IPS-18a (cell line): ENCODE measurements around the gene ISYNA1.

ENCODE experiments used
- H3K27ac ChIP-seq: one replicate; pipeline ENCODE4 v1.5.1; 2013; ENCODE audit warnings: low read length
- H3K27me3 ChIP-seq: one replicate; pipeline ENCODE4 v1.6.1; 2013; ENCODE audit warnings: mild to moderate bottlenecking, low read length; ENCODE audit not compliant: control insufficient read depth, insufficient read depth
- H3K36me3 ChIP-seq: one replicate; pipeline ENCODE4 v1.6.1; 2013; ENCODE audit warnings: low read depth, low read length; ENCODE audit not compliant: control insufficient read depth
- H3K4me1 ChIP-seq: one replicate; pipeline ENCODE4 v1.6.1; 2013; ENCODE audit warnings: low read depth, low read length; ENCODE audit not compliant: control insufficient read depth
- H3K4me3 ChIP-seq: one replicate; pipeline ENCODE4 v1.5.1; 2013; ENCODE audit warnings: low read length
- H3K9ac ChIP-seq: one replicate; pipeline ENCODE4 v1.6.1; 2013; ENCODE audit warnings: mild to moderate bottlenecking, low read length, moderate library complexity
- H3K9me3 ChIP-seq: one replicate; pipeline ENCODE4 v1.6.1; 2013; ENCODE audit warnings: low read depth, low read length; ENCODE audit not compliant: control insufficient read depth

Gene ISYNA1

GRCh38 chr19:18437491-18438330 is at the start of gene ISYNA1:
Gene ISYNA1 (minus strand): TSS chr19:18438133. CDS start chr19:18437979, 154 bp downstream.
- Histone ChIP-seq H3K9me3 (no peaks in the 10 kb centered on the region), H3K4me3 (peak within 1 kb of the TSS; percentile 67), H3K27me3 (no peaks in the 10 kb centered on the region), H3K9ac (peak within 1 kb of the TSS; percentile 50), H3K27ac (no peak within 1 kb of the TSS), H3K36me3 (peaks cover 12% of the 10 kb centered on the region), H3K4me1 (peaks cover 16% of the 10 kb centered on the region)

DNA sequence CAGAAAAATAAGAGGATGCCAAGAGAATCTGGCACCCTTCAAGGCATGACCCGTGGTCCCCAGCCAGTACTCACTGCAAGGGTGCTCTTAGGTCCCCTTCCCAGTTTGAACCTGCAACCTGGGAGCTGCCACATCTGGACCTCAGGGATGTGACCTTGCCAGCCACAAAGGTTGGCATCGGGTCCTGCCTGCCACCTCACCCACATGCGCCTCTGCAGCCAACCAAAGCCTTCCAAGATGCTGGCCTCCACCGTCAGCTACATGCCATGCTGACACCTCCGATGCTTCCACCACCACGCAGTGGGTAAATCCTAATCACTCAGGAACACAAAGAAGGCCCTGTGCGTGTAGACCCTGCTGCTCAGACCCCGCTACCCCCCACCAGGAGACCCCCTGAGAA is 48.8 kb upstream of the ISYNA1 start:
- Histone ChIP-seq H3K27me3 (no peaks in the 10 kb centered on the region), H3K9me3 (no peaks in the 10 kb centered on the region), H3K27ac (no peak overlapping the region), H3K9ac (no peak overlapping the region), H3K4me3 (no peak overlapping the region), H3K4me1 (no peaks in the 10 kb centered on the region), H3K36me3 (no peaks in the 10 kb centered on the region)

DNA sequence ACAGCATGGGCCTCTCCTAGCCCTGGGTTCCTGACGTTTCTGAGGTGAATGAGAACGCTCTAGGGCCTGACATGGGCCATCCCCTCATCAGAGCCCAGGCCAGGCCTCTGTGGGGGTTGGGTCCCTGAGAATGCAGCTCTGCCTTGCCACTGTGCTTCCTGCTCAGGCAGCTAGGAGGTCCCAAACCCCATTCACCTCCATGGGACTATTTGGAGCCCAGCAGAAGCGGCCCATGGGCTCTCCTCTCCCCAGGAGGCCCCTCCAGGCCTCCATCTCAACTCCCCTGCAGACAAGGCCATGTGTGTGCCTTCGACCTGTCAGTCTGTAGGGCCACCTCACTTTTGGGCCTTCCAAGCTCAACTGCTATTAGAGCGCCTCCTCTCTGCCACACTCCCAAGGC is 47.1 kb upstream of the ISYNA1 start:
- H3K4me1 ChIP-seq = no peaks in the 10 kb centered on the region
- H3K4me3 ChIP-seq = no peak overlapping the region
- H3K27me3 ChIP-seq = no peaks in the 10 kb centered on the region
- H3K27ac ChIP-seq = no peak overlapping the region
- H3K9ac ChIP-seq = no peak overlapping the region
- H3K36me3 ChIP-seq = no peaks in the 10 kb centered on the region
- no peaks in the 10 kb centered on the region for H3K9me3 ChIP-seq

GRCh38 chr19:18483119-18483890 is 45.4 kb upstream of the ISYNA1 start:
- no peak overlapping the region for H3K27ac ChIP-seq
- H3K4me1 ChIP-seq = no peaks in the 10 kb centered on the region
- no peak overlapping the region for H3K4me3 ChIP-seq

DNA sequence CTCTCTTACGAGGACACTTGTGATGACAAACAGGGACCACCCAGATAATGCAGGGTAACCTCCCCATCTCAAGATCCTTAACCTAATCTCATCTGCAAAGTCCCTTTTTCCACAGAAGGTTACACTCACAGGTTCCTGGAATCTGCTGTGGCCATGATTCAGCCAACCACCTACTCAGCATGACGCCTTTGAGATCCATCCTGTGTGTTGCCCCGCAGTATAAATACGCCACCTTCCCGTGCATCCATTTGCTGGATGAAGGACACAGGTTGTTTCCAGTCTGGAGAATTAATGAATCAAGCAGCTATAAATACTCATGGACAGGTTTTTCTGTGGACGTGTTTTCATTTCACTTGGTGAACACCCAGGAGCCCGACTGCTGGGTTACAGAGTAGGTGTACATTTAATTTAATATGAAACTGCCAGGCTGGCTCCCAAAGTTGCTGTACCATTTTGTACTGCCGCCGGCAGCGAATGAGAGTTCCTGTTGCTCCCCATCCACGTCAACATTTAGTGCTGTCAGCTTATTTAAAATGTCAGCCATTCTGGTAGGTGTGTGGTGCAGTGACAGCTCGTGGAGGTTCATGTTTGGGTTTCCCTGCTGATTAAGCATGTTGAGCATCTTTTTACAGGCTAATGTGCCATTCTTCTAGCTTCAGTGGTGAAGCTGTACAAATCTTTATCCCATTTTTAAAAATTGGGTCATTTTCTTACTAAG is 43.7 kb upstream of the ISYNA1 start:
- Histone ChIP-seq H3K9me3 (no peaks in the 10 kb centered on the region), H3K4me1 (no peaks in the 10 kb centered on the region), H3K9ac (no peak overlapping the region), H3K27me3 (no peaks in the 10 kb centered on the region), H3K36me3 (no peaks in the 10 kb centered on the region), H3K27ac (no peak overlapping the region), H3K4me3 (no peak overlapping the region)

More at GRCh38 chr19:18483119-18483890, 45.4 kb upstream of the ISYNA1 start:
- Histone ChIP-seq H3K9ac (no peak overlapping the region), H3K27me3 (no peaks in the 10 kb centered on the region), H3K9me3 (no peaks in the 10 kb centered on the region), H3K36me3 (no peaks in the 10 kb centered on the region)

DNA sequence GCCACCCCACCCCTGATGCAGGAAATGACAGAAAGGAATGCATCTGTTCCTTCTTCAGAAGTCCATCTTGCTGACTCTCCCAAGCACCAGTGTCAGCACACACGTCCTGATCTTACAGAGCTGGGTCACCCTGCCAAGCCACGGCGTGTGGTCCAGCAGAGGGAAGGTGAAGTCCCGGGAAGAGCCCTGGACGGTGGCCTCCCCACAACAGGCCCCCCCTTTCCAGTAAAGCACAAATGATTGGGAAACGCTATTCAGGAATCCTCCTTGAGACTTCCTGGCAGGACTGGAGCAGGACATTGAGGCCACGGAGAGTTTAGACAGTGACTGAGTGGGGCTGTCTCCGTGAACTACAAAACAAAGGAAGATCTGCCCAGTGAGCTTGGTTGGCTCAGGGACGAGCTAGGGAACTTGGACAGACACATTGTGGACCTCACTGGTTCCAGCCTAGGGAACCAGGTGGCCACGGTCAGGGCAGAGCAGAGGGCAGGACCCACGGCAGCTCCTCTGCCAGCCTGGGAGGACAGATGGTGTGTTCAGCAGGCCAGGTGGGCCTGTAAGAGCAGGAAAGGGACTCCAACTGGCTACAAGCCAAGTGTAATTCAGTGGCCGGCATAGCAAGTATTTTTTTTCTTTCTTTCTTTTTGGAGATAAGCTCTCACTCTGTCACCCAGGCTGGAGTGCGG is 42.2 kb upstream of the ISYNA1 start:
- H3K9ac ChIP-seq = no peak overlapping the region
- H3K9me3 ChIP-seq = no peaks in the 10 kb centered on the region
- no peak overlapping the region for H3K4me3 ChIP-seq
- no peaks in the 10 kb centered on the region for H3K27me3 ChIP-seq
- no peaks in the 10 kb centered on the region for H3K36me3 ChIP-seq
- no peak overlapping the region for H3K27ac ChIP-seq
- no peaks in the 10 kb centered on the region for H3K4me1 ChIP-seq

DNA sequence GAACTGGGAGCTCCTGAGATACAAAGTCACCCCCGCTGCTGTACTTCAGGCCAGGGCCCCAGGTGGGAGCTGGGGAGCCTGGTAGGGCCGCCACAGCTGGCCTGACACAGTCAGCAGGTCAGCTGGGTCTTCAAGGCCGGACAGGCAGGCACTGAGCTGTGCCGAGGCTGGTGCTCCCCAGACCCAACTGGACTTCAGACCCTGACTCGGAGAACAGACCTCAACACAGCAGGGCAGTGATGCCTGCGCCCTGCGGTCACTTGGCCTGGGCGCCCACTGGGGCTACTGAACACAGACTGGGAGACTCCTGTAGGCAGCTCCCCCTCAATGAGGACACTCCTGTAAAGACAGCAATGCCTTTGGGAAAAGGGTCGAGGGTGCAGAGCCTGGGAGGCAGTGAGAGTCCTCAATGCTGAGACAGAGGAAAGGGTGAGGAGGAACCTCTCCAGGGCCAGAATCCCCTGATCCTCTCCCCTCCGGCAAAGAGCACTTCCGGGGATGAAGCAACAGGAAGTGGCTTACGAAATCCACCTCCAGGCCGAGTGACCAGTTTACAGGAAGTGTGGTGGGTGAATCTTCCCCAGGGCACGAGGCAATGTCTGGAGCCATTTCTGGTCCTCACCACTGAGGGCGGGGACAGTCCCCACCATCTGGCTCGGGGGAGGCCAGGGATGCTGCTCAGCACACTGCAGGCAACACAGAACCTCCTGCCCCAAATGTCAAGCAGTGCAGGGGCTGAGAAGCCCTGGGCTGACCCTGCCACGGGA is 40.8 kb upstream of the ISYNA1 start:
- no peaks in the 10 kb centered on the region for H3K9me3 ChIP-seq
- no peaks in the 10 kb centered on the region for H3K36me3 ChIP-seq
- H3K27ac ChIP-seq = no peak overlapping the region
- H3K4me1 ChIP-seq = no peaks in the 10 kb centered on the region
- no peaks in the 10 kb centered on the region for H3K27me3 ChIP-seq
- H3K9ac ChIP-seq = no peak overlapping the region
- no peak overlapping the region for H3K4me3 ChIP-seq

- no peak overlapping the region for H3K9ac ChIP-seq
- no peaks in the 10 kb centered on the region for H3K4me1 ChIP-seq
- H3K4me3 ChIP-seq = no peak overlapping the region
Measured at GRCh38 chr19:18477974-18478373, 40.0 kb upstream of the ISYNA1 start.

GRCh38 chr19:18477042-18477779 is 39.3 kb upstream of the ISYNA1 start:
- H3K4me3 ChIP-seq = no peak overlapping the region
- H3K27ac ChIP-seq = no peak overlapping the region
- no peaks in the 10 kb centered on the region for H3K36me3 ChIP-seq
- H3K9me3 ChIP-seq = no peaks in the 10 kb centered on the region
- no peak overlapping the region for H3K9ac ChIP-seq
- H3K4me1 ChIP-seq = no peaks in the 10 kb centered on the region
- H3K27me3 ChIP-seq = no peaks in the 10 kb centered on the region

More at GRCh38 chr19:18477974-18478373, 40.0 kb upstream of the ISYNA1 start:
- Histone ChIP-seq H3K27me3 (no peaks in the 10 kb centered on the region), H3K9me3 (no peaks in the 10 kb centered on the region), H3K27ac (no peak overlapping the region), H3K36me3 (no peaks in the 10 kb centered on the region)

DNA sequence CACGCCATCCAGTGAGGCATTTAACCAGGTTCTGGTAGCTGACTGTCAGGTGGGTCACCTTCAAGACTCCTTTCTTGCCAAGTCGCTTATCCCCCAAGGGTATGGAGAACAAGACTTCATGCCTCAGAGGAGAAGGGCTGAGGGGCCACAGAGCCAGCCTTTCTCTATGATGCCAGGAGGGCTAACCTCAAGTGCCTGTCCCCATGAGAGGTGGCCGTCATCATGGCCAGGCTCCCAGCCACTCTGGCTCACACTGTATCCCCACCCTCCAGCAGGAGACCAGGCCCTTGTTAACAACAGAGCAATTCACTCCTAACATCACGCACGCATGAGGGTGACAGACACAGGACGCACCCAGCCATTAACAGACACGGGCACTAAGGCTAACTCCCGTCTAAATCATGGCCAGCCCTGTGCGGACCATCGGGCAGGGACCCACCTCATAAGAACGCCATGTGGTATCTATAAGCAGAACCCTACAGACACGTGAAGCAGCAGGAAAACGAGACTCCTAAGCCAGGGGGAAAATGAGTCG is 38.6 kb upstream of the ISYNA1 start:
- H3K36me3 ChIP-seq = no peaks in the 10 kb centered on the region
- no peak overlapping the region for H3K27ac ChIP-seq
- no peaks in the 10 kb centered on the region for H3K4me1 ChIP-seq
- no peaks in the 10 kb centered on the region for H3K27me3 ChIP-seq
- no peak overlapping the region for H3K4me3 ChIP-seq
- no peak overlapping the region for H3K9ac ChIP-seq
- no peaks in the 10 kb centered on the region for H3K9me3 ChIP-seq
